ENCODE results near the gene ACSM6.

DNA sequence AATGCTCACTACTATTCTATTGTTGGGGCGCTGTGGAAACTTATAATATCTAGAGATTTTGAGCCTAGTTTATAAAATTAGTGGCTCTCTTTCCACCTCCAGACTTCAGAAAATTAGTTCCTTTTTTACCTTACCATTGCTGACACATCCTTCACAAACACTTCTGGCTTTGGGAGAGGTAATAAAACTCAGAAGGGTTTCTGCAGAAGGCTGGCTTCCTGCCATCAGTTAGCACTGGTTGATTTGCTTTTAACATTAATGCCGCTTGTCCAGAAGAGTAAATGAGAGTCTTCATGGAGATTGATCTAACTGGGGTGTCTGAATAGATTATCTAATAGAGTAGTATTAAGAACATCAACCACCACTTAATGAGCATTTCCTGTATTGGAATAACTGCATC is 20.3 kb downstream of the ACSM6 start:
- TF ChIP-seq, protein P1, sequence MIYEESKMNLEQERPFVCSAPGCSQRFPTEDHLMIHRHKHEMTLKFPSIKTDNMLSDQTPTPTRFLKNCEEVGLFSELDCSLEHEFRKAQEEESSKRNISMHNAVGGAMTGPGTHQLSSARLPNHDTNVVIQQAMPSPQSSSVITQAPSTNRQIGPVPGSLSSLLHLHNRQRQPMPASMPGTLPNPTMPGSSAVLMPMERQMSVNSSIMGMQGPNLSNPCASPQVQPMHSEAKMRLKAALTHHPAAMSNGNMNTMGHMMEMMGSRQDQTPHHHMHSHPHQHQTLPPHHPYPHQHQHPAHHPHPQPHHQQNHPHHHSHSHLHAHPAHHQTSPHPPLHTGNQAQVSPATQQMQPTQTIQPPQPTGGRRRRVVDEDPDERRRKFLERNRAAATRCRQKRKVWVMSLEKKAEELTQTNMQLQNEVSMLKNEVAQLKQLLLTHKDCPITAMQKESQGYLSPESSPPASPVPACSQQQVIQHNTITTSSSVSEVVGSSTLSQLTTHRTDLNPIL (CRISPR knock-in tag; IDR thresholded peaks at IDR 0.05; ENCODE audit: low read depth), result no peak
- TF ChIP-seq ZFP30 (CRISPR knock-in tag; IDR thresholded peaks at IDR 0.05) (no peak), BACH2 (CRISPR knock-in tag; IDR thresholded peaks at IDR 0.05; ENCODE audit: borderline replicate concordance) (no peak), TOX (CRISPR knock-in tag; IDR thresholded peaks at IDR 0.05; ENCODE audit: borderline replicate concordance) (no peak), CSDC2 (CRISPR knock-in tag; IDR thresholded peaks at IDR 0.05) (no peak), ARNTL (CRISPR knock-in tag; IDR thresholded peaks at IDR 0.05; ENCODE audit: borderline replicate concordance, low read depth) (no peak), ZFP3 (CRISPR knock-in tag; IDR thresholded peaks at IDR 0.05) (no peak), ESRRG (CRISPR knock-in tag; IDR thresholded peaks at IDR 0.05) (no peak)
- TF ChIP-seq, protein P2, sequence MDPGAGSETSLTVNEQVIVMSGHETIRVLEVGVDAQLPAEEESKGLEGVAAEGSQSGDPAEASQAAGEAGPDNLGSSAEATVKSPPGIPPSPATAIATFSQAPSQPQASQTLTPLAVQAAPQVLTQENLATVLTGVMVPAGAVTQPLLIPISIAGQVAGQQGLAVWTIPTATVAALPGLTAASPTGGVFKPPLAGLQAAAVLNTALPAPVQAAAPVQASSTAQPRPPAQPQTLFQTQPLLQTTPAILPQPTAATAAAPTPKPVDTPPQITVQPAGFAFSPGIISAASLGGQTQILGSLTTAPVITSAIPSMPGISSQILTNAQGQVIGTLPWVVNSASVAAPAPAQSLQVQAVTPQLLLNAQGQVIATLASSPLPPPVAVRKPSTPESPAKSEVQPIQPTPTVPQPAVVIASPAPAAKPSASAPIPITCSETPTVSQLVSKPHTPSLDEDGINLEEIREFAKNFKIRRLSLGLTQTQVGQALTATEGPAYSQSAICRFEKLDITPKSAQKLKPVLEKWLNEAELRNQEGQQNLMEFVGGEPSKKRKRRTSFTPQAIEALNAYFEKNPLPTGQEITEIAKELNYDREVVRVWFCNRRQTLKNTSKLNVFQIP (CRISPR knock-in tag; IDR thresholded peaks at IDR 0.05; ENCODE audit: borderline replicate concordance, low read depth), result no peak
- TF ChIP-seq, protein P3, sequence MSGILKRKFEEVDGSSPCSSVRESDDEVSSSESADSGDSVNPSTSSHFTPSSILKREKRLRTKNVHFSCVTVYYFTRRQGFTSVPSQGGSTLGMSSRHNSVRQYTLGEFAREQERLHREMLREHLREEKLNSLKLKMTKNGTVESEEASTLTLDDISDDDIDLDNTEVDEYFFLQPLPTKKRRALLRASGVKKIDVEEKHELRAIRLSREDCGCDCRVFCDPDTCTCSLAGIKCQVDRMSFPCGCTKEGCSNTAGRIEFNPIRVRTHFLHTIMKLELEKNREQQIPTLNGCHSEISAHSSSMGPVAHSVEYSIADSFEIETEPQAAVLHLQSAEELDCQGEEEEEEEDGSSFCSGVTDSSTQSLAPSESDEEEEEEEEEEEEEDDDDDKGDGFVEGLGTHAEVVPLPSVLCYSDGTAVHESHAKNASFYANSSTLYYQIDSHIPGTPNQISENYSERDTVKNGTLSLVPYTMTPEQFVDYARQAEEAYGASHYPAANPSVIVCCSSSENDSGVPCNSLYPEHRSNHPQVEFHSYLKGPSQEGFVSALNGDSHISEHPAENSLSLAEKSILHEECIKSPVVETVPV (CRISPR knock-in tag; IDR thresholded peaks at IDR 0.05), result no peak
